Measurements from ENCODE around the gene GALNT18. TPM values are rescaled to one million over a fixed set of nuclear protein-coding genes. Genes with fewer than 3 reads are reported as not detected.

Gene GALNT18
- total RNA-seq, 1 experiment from 2014 or later = 15.1 TPM

GRCh38 chr11:11572386-11572785 is 49.4 kb downstream of the GALNT18 start:
- Histone ChIP-seq H3K27ac (no peak overlapping the region), H3K9me3 (replicated peaks) (no peaks in the 10 kb centered on the region)
- DNase-seq = no peak

DNA sequence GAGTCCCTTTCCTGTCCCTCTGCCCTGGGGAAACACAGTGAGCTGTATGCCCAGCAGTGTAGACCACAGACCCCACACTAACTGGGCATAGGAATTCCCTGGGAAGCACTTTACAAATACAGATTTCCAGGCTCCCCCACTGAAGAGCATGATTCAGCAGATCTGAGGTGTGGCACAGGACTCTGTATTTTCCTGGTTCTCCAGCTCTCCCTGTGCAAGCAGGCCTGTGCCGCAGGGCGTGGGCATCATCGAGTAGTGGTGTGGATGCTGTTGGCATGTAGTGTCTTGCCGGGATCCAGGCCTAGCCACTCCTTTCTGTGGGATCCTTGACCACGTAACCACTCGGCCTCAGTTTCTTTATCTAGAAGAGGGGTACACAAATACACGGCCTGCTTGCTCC is 49.9 kb downstream of the GALNT18 start:
- Histone ChIP-seq H3K27ac (no peak overlapping the region), H3K36me3 (no peaks in the 10 kb centered on the region), H3K4me3 (no peak overlapping the region), H3K4me1 (no peaks in the 10 kb centered on the region), H3K9me3 (replicated peaks) (no peaks in the 10 kb centered on the region), H3K27me3 (no peaks in the 10 kb centered on the region)
- DNase-seq = no peak

More at GRCh38 chr11:11572386-11572785, 49.4 kb downstream of the GALNT18 start:
- Histone ChIP-seq H3K4me1 (no peaks in the 10 kb centered on the region), H3K27me3 (no peaks in the 10 kb centered on the region), H3K4me3 (no peak overlapping the region), H3K36me3 (no peaks in the 10 kb centered on the region)

DNA sequence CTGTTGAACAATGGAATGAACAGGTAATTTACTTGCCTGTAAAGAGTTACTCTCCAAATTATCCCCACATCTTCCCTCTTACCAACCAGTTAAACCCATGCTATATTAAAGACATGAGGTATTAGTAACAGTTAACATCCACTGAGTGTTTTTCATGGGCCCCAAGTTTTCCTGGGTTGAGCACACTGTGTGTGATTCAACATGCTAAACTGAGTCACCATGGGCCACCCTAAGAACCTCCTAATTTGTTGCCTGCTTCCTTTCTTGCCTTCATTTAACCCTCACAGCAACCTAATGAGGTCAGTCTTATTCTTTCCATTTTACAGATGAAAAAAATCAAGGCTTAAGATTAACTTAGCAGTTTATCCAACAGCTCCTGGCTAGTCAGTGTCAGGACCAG is 51.0 kb downstream of the GALNT18 start:
- no peak overlapping the region for H3K27ac ChIP-seq
- no peak for DNase-seq
- H3K4me1 ChIP-seq = no peaks in the 10 kb centered on the region
- no peak overlapping the region for H3K4me3 ChIP-seq
- no peaks in the 10 kb centered on the region for H3K9me3 ChIP-seq (replicated peaks)
- no peaks in the 10 kb centered on the region for H3K27me3 ChIP-seq
- no peaks in the 10 kb centered on the region for H3K36me3 ChIP-seq

GRCh38 chr11:11569936-11570491 is 51.8 kb downstream of the GALNT18 start:
- Histone ChIP-seq H3K4me3 (no peak overlapping the region), H3K9me3 (replicated peaks) (no peaks in the 10 kb centered on the region), H3K27ac (no peak overlapping the region), H3K4me1 (no peaks in the 10 kb centered on the region), H3K27me3 (no peaks in the 10 kb centered on the region), H3K36me3 (no peaks in the 10 kb centered on the region)
- DNase-seq = no peak

- no peak for DNase-seq
- no peaks in the 10 kb centered on the region for H3K36me3 ChIP-seq
Measured at GRCh38 chr11:11568651-11569229, 53.1 kb downstream of the GALNT18 start.

GRCh38 chr11:11567936-11568650 is 53.7 kb downstream of the GALNT18 start:
- no peaks in the 10 kb centered on the region for H3K9me3 ChIP-seq (replicated peaks)
- no peak overlapping the region for H3K4me3 ChIP-seq
- no peaks in the 10 kb centered on the region for H3K27me3 ChIP-seq
- no peaks in the 10 kb centered on the region for H3K4me1 ChIP-seq
- no peaks in the 10 kb centered on the region for H3K36me3 ChIP-seq
- no peak overlapping the region for H3K27ac ChIP-seq
- no peak for DNase-seq

More at GRCh38 chr11:11568651-11569229, 53.1 kb downstream of the GALNT18 start:
- Histone ChIP-seq H3K9me3 (replicated peaks) (no peaks in the 10 kb centered on the region), H3K27me3 (no peaks in the 10 kb centered on the region), H3K4me3 (no peak overlapping the region), H3K27ac (no peak overlapping the region), H3K4me1 (no peaks in the 10 kb centered on the region)

- H3K9me3 ChIP-seq (replicated peaks) = no peaks in the 10 kb centered on the region
- no peaks in the 10 kb centered on the region for H3K36me3 ChIP-seq
- DNase-seq = no peak
- no peaks in the 10 kb centered on the region for H3K27me3 ChIP-seq
- no peak overlapping the region for H3K27ac ChIP-seq
- no peak overlapping the region for H3K4me3 ChIP-seq
- H3K4me1 ChIP-seq = no peaks in the 10 kb centered on the region
Measured at GRCh38 chr11:11565636-11566035, 56.2 kb downstream of the GALNT18 start.

- DNase-seq = no peak
- H3K9me3 ChIP-seq (replicated peaks) = no peaks in the 10 kb centered on the region
- no peaks in the 10 kb centered on the region for H3K4me1 ChIP-seq
- H3K36me3 ChIP-seq = no peaks in the 10 kb centered on the region
- no peak overlapping the region for H3K4me3 ChIP-seq
- no peak overlapping the region for H3K27ac ChIP-seq
- H3K27me3 ChIP-seq = no peaks in the 10 kb centered on the region
Measured at GRCh38 chr11:11563200-11563975, 58.4 kb downstream of the GALNT18 start.

DNA sequence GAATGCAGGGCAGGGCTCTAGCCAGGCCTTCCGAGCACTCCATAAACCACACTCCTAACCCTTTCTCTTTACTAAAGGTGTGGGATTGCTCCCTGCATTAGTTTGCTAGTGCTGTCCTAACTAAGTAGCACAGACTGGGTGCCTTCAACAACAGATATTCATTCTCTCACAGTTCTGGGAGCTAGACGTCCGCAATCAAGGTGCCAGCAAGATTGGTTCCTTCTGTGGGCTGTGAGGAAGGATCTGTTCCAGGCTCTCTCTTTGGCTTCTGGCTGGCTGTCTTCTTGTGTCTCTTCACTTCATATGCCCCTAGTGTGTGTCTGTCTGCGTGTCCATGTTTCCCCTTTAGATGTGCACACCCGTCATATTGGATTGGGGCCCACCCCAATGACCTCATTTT is 59.8 kb downstream of the GALNT18 start:
- Histone ChIP-seq H3K4me3 (no peak overlapping the region), H3K27ac (no peak overlapping the region), H3K36me3 (no peaks in the 10 kb centered on the region), H3K9me3 (replicated peaks) (no peaks in the 10 kb centered on the region), H3K4me1 (no peaks in the 10 kb centered on the region), H3K27me3 (no peaks in the 10 kb centered on the region)
- no peak for DNase-seq

DNA sequence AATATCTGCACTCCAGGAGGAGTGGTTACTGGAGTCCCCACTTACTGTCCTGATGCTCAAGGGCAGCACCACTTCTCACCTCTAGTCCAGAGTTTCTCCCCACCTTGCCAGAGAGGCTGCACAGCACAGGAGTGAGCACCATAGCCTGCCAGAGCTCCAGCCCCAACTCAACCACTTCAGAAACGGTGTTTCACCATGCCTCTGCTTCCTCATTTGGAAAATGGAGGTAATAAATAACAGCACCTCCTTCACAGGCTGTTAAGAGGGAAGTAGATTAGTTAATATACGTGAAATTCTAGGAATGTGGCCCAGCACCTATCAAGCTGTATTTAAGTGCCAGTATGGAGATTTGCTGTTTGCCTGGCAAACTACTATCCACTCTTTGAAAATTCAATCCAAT is 63.0 kb downstream of the GALNT18 start:
- no peak for DNase-seq
- Histone ChIP-seq H3K27me3 (no peaks in the 10 kb centered on the region), H3K4me3 (no peak overlapping the region), H3K27ac (no peak overlapping the region), H3K4me1 (no peaks in the 10 kb centered on the region), H3K36me3 (no peaks in the 10 kb centered on the region), H3K9me3 (replicated peaks) (no peaks in the 10 kb centered on the region)

GRCh38 chr11:11558396-11558795 is 63.4 kb downstream of the GALNT18 start:
- Histone ChIP-seq H3K27me3 (no peaks in the 10 kb centered on the region), H3K27ac (no peak overlapping the region), H3K4me1 (no peaks in the 10 kb centered on the region), H3K9me3 (replicated peaks) (no peaks in the 10 kb centered on the region), H3K36me3 (no peaks in the 10 kb centered on the region), H3K4me3 (no peak overlapping the region)
- no peak for DNase-seq

DNA sequence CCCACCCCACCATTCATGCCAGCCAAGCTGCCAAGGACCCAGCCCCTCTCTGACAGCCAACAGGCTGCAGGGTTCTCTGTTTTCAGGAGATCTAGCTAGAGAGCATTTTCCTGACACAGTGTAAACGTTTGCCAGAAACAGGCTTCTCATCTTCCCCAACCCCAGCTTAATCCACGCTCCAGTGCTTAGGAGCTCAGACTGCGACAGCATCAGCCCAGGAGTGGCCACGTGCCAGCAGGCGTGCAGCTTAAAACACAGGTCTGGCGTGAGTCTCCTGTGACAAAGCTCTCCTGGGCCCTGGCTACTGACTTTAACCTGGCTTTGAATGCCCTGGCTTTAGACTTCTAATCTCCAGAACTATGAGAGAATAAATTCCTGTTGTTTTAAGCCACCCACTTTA is 66.6 kb downstream of the GALNT18 start:
- peak in 1 of 2 experiments; percentile 26 for DNase-seq
- Histone ChIP-seq H3K9me3 (replicated peaks) (no peaks in the 10 kb centered on the region), H3K36me3 (no peaks in the 10 kb centered on the region), H3K27me3 (no peaks in the 10 kb centered on the region), H3K27ac (no peak overlapping the region), H3K4me3 (no peak overlapping the region), H3K4me1 (no peaks in the 10 kb centered on the region)

GRCh38 chr11:11553573-11553972 is 68.2 kb downstream of the GALNT18 start:
- Histone ChIP-seq H3K4me1 (no peaks in the 10 kb centered on the region), H3K27ac (no peak overlapping the region), H3K36me3 (no peaks in the 10 kb centered on the region), H3K9me3 (replicated peaks) (no peaks in the 10 kb centered on the region), H3K27me3 (no peaks in the 10 kb centered on the region), H3K4me3 (no peak overlapping the region)
- no peak for DNase-seq

DNA sequence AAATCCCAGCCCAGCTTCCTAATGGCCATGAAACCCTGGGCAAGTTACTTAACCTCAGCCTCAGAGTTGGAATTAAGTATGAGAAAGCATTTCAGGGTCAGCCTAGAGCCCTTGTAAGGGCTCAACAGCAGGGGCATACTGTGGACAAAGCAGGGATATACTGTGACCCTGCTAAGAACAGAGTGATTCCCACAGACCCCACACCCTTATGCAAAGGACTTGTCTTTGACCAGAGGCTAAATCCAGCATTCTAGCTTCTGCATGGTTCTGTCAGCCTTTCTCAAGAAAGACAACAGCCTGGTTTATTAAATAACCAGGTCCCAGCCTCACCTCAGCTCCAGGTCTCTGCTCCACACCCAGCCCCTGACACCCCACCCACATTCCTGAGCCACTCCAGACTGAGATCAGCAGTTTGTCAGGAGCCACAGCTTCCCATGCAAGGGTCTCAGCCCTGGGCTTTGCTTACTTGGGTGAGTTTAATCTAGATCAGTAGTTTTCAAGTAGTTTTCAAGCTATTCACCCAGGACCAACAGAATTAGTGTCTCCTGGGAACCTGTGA is 69.2 kb downstream of the GALNT18 start:
- H3K4me3 ChIP-seq = no peak overlapping the region
- no peaks in the 10 kb centered on the region for H3K9me3 ChIP-seq (replicated peaks)
- H3K36me3 ChIP-seq = no peaks in the 10 kb centered on the region
- no peaks in the 10 kb centered on the region for H3K4me1 ChIP-seq
- no peak overlapping the region for H3K27ac ChIP-seq
- no peaks in the 10 kb centered on the region for H3K27me3 ChIP-seq
- DNase-seq = no peak

GRCh38 chr11:11550534-11550933 is 71.3 kb downstream of the GALNT18 start:
- DNase-seq = no peak
- no peak overlapping the region for H3K27ac ChIP-seq
- H3K4me3 ChIP-seq = no peak overlapping the region
- no peaks in the 10 kb centered on the region for H3K27me3 ChIP-seq
- no peaks in the 10 kb centered on the region for H3K4me1 ChIP-seq
- H3K9me3 ChIP-seq (replicated peaks) = no peaks in the 10 kb centered on the region
- H3K36me3 ChIP-seq = no peaks in the 10 kb centered on the region

Measured in SJCRH30 (cell line).